ENCODE data around the gene ETV4.

DNA sequence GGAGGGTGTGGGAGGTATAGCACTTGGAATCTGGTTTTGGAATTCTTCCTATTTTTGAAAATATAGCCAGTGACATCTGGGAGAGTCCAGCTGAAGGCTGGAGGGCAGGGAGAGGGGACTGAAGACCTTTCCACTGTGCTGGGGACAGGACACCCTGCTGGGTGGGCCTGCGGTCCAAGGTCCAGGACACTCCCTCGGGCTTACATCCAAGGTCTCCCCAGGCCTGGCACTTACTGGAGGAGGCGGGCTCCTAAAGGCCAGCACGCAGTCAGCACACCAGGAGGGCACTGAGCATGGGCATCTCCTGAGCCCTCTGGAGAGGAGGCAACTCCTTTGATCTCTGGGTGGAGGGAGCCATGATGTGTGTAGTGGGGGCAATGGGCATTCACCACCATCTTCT is 35.5 kb upstream of the ETV4 start:
- TF ChIP-seq, protein P1, sequence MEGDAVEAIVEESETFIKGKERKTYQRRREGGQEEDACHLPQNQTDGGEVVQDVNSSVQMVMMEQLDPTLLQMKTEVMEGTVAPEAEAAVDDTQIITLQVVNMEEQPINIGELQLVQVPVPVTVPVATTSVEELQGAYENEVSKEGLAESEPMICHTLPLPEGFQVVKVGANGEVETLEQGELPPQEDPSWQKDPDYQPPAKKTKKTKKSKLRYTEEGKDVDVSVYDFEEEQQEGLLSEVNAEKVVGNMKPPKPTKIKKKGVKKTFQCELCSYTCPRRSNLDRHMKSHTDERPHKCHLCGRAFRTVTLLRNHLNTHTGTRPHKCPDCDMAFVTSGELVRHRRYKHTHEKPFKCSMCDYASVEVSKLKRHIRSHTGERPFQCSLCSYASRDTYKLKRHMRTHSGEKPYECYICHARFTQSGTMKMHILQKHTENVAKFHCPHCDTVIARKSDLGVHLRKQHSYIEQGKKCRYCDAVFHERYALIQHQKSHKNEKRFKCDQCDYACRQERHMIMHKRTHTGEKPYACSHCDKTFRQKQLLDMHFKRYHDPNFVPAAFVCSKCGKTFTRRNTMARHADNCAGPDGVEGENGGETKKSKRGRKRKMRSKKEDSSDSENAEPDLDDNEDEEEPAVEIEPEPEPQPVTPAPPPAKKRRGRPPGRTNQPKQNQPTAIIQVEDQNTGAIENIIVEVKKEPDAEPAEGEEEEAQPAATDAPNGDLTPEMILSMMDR (IDR thresholded peaks at IDR 0.05): no peak
- TF ChIP-seq ELF4 (CRISPR knock-in tag; IDR thresholded peaks at IDR 0.05; ENCODE audit: low read depth) (no peak), NFYB (CRISPR knock-in tag; conservative IDR thresholded peaks at IDR 0.05; ENCODE audit: low read depth) (no peak), CBFB (CRISPR knock-in tag; IDR thresholded peaks at IDR 0.05; ENCODE audit: low read depth) (no peak)
- TF ChIP-seq, protein P2, sequence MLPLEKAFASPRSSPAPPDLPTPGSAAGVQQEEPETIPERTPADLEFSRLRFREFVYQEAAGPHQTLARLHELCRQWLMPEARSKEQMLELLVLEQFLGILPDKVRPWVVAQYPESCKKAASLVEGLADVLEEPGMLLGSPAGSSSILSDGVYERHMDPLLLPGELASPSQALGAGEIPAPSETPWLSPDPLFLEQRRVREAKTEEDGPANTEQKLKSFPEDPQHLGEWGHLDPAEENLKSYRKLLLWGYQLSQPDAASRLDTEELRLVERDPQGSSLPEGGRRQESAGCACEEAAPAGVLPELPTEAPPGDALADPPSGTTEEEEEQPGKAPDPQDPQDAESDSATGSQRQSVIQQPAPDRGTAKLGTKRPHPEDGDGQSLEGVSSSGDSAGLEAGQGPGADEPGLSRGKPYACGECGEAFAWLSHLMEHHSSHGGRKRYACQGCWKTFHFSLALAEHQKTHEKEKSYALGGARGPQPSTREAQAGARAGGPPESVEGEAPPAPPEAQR (CRISPR knock-in tag; IDR thresholded peaks at IDR 0.05): no peak
- TF ChIP-seq, protein P3, sequence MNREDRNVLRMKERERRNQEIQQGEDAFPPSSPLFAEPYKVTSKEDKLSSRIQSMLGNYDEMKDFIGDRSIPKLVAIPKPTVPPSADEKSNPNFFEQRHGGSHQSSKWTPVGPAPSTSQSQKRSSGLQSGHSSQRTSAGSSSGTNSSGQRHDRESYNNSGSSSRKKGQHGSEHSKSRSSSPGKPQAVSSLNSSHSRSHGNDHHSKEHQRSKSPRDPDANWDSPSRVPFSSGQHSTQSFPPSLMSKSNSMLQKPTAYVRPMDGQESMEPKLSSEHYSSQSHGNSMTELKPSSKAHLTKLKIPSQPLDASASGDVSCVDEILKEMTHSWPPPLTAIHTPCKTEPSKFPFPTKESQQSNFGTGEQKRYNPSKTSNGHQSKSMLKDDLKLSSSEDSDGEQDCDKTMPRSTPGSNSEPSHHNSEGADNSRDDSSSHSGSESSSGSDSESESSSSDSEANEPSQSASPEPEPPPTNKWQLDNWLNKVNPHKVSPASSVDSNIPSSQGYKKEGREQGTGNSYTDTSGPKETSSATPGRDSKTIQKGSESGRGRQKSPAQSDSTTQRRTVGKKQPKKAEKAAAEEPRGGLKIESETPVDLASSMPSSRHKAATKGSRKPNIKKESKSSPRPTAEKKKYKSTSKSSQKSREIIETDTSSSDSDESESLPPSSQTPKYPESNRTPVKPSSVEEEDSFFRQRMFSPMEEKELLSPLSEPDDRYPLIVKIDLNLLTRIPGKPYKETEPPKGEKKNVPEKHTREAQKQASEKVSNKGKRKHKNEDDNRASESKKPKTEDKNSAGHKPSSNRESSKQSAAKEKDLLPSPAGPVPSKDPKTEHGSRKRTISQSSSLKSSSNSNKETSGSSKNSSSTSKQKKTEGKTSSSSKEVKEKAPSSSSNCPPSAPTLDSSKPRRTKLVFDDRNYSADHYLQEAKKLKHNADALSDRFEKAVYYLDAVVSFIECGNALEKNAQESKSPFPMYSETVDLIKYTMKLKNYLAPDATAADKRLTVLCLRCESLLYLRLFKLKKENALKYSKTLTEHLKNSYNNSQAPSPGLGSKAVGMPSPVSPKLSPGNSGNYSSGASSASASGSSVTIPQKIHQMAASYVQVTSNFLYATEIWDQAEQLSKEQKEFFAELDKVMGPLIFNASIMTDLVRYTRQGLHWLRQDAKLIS (CRISPR knock-in tag; IDR thresholded peaks at IDR 0.05; ENCODE audit: borderline replicate concordance): no peak
